ENCODE results near the gene CASP10. TPM values are rescaled to one million over a fixed set of nuclear protein-coding genes. Genes with fewer than 3 reads are reported as not detected.

CASP10 gene
- total and polyA plus RNA-seq, 9 of the 15 experiments (the other 6 are each of a cell fraction or from before 2014, with no cell fraction given) = 7.1 to 20.4 (median 10.8) TPM

DNA sequence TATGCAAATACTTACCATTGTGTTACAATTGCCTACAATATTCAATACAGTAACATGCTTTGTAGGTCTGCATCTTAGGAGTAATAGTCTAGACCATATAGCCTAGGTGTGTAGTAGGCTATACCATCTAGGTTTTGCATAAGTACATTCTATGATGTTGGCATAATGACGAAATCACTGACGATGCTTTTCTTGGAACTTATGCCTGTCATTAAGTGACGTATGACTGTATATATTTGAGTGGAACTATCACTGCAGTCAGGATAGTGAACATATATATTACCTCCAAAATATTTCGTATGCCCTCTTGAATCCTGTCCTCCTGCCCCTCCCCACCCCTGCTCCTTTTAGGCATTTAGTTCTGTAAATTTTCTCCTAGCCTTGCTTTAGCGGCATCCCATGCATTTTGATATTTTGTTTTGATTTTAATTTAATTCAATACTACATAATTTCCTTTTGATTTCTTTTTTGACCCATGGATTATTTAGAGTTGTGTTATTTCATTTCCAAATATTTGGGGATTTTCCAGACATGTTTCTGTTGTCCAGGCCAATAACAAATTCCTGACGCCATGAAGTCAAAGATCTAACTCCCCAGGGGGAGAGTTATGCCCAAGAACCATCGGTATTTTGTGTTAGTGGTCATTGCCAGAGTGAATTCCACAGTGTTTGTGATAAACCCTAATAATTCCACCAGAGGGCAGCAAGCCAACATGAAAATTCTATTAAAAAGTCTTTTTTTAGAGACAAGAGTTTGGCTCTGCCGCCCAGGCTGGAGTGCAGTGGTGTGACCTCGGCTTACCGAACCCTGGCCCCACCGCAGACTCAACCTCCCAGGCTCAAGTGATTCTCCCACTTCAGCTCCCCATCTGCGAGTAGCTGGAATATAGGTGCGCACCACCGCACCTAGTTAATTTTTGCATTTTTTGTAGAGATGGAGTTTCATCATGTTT, 53.2 kb downstream of the CASP10 start (continued):
- TF ChIP-seq, protein P1, sequence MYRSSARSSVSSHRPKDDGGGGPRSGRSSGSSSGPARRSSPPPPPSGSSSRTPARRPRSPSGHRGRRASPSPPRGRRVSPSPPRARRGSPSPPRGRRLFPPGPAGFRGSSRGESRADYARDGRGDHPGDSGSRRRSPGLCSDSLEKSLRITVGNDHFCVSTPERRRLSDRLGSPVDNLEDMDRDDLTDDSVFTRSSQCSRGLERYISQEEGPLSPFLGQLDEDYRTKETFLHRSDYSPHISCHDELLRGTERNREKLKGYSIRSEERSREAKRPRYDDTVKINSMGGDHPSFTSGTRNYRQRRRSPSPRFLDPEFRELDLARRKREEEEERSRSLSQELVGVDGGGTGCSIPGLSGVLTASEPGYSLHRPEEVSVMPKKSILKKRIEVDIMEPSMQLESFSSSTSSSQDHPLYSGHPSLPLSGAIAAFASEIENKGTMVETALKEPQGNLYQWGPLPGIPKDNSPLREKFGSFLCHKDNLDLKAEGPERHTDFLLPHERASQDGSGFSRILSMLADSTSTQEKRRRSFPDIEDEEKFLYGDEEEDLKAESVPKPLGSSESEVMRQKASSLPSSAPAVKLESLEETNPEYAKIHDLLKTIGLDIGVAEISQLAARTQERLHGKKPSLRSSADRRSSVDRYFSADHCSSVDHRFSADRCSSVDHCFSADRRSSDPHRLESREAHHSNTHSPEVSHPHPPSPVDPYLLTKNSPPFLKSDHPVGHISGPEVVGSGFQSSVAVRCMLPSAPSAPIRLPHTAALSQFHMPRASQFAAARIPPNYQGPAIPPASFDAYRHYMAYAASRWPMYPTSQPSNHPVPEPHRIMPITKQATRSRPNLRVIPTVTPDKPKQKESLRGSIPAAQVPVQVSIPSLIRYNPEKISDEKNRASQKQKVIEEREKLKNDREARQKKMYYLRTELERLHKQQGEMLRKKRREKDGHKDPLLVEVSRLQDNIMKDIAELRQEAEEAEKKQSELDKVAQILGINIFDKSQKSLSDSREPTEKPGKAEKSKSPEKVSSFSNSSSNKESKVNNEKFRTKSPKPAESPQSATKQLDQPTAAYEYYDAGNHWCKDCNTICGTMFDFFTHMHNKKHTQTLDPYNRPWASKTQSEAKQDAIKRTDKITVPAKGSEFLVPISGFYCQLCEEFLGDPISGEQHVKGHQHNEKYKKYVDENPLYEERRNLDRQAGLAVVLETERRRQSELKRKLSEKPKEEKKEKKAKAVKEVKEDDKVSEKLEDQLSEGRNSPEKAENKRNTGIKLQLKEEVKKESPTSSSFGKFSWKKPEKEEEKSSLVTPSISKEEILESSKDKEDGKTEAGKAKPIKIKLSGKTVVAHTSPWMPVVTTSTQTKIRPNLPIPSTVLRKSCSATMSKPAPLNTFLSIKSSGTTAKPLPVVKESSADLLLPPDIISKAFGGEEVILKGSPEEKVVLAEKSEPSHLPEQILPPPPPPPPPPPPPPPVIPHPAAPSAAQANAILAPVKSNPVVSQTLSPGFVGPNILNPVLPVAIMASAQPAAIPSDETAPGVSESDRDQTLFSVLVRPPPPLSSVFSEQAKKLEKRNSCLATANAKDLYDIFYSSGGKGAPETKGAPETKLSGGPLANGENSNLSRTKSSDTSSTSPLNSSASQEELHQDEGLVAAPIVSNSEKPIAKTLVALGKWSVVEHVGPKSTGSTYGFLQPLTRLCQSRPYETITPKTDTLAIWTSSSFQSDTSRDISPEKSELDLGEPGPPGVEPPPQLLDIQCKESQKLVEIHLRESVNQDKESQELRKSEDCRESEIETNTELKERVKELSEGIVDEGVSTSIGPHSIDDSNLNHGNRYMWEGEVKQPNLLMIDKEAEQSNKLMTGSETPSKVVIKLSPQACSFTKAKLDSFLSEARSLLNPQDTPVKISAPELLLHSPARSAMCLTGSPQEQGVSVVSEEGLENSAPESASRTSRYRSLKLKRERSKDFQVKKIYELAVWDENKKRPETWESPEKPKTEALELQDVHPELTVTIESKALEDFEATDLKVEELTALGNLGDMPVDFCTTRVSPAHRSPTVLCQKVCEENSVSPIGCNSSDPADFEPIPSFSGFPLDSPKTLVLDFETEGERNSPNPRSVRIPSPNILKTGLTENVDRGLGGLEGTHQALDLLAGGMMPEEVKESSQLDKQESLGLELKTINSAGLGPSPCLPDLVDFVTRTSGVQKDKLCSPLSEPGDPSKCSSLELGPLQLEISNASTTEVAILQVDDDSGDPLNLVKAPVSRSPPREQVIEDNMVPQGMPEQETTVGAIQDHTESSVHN (IDR thresholded peaks at IDR 0.05; ENCODE audit: borderline replicate concordance in 1 of 2, low read depth in 1 of 2) = no peak
- TF ChIP-seq HDAC6 (IDR thresholded peaks at IDR 0.05; ENCODE audit: low read depth, low read length) = no peak
- TF ChIP-seq ZNF263 (CRISPR knock-in tag; IDR thresholded peaks at IDR 0.05; ENCODE audit: borderline replicate concordance) = no peak
- TF ChIP-seq, protein P2, sequence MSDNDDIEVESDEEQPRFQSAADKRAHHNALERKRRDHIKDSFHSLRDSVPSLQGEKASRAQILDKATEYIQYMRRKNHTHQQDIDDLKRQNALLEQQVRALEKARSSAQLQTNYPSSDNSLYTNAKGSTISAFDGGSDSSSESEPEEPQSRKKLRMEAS (CRISPR knock-in tag; IDR thresholded peaks at IDR 0.05) = no peak
- TF ChIP-seq, protein P3, sequence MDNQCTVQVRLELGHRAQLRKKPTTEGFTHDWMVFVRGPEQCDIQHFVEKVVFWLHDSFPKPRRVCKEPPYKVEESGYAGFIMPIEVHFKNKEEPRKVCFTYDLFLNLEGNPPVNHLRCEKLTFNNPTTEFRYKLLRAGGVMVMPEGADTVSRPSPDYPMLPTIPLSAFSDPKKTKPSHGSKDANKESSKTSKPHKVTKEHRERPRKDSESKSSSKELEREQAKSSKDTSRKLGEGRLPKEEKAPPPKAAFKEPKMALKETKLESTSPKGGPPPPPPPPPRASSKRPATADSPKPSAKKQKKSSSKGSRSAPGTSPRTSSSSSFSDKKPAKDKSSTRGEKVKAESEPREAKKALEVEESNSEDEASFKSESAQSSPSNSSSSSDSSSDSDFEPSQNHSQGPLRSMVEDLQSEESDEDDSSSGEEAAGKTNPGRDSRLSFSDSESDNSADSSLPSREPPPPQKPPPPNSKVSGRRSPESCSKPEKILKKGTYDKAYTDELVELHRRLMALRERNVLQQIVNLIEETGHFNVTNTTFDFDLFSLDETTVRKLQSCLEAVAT (IDR thresholded peaks at IDR 0.05) = no peak
- TF ChIP-seq FOXA1 (IDR thresholded peaks at IDR 0.05; ENCODE audit: borderline replicate concordance) = no peak
- no peak for TF ChIP-seq ZNF551 (CRISPR knock-in tag; IDR thresholded peaks at IDR 0.05)
- TF ChIP-seq, protein P4, sequence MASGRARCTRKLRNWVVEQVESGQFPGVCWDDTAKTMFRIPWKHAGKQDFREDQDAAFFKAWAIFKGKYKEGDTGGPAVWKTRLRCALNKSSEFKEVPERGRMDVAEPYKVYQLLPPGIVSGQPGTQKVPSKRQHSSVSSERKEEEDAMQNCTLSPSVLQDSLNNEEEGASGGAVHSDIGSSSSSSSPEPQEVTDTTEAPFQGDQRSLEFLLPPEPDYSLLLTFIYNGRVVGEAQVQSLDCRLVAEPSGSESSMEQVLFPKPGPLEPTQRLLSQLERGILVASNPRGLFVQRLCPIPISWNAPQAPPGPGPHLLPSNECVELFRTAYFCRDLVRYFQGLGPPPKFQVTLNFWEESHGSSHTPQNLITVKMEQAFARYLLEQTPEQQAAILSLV (tag; IDR thresholded peaks at IDR 0.05) = no peak
- TF ChIP-seq HLTF (IDR thresholded peaks at IDR 0.05) = no peak
- no peak for TF ChIP-seq FOXJ2 (tag; IDR thresholded peaks at IDR 0.05)
- no peak; the same call in 1 of the 2 replicates for TF ChIP-seq CEBPG (CRISPR knock-in tag; IDR thresholded peaks at IDR 0.05)
- TF ChIP-seq CEBPG (tag; conservative IDR thresholded peaks at IDR 0.05 in 1 of 2, IDR thresholded peaks at IDR 0.05 in 1 of 2) = peak; percentile 17 to 47; a peak in 1 of 4 replicates
- TF ChIP-seq RHOXF2B (CRISPR knock-in tag; conservative IDR thresholded peaks at IDR 0.05) = no peak
- TF ChIP-seq, protein P5, sequence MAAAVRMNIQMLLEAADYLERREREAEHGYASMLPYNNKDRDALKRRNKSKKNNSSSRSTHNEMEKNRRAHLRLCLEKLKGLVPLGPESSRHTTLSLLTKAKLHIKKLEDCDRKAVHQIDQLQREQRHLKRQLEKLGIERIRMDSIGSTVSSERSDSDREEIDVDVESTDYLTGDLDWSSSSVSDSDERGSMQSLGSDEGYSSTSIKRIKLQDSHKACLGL (CRISPR knock-in tag; IDR thresholded peaks at IDR 0.05; ENCODE audit: borderline replicate concordance, poor library complexity, severe bottlenecking) = no peak
- TF ChIP-seq TCF7L2 (IDR thresholded peaks at IDR 0.05; ENCODE audit: low read depth, low read length) = no peak

Data from K562 (cell line).